Osteoblast (primary cell): Measurements from ENCODE around the gene PGBD5. TPM values are rescaled to one million over a fixed set of nuclear protein-coding genes. Genes with fewer than 3 reads are reported as not detected.

Experiments used
- DNase-seq: peaks from one replicate; pipeline ENCODE4 v3.0.0; 2011; ENCODE audit warnings: low spot score, mixed read lengths; ENCODE audit not compliant: insufficient read length; ENCODE audit errors: missing footprints
- H2AFZ ChIP-seq: 2 replicates; pipeline ENCODE4 v1.6.0; 2011; ENCODE audit warnings: mild to moderate bottlenecking, low read length
- H3K27ac ChIP-seq: 2 replicates; pipeline ENCODE4 v1.5.1; 2011; ENCODE audit warnings: mild to moderate bottlenecking, low read depth, low read length, moderate library complexity
- H3K27me3 ChIP-seq: 2 replicates; pipeline ENCODE4 v1.6.0; 2012; ENCODE audit warnings: mild to moderate bottlenecking, control low read depth, inconsistent platforms, low read length, moderate library complexity; ENCODE audit not compliant: insufficient read depth
- H3K36me3 ChIP-seq: 2 replicates; pipeline ENCODE4 v1.5.1; 2011; ENCODE audit warnings: mild to moderate bottlenecking, low read length, control low read depth, moderate library complexity; ENCODE audit not compliant: insufficient read depth
- H3K4me1 ChIP-seq: 2 replicates; pipeline ENCODE4 v1.5.1; 2011; ENCODE audit warnings: mild to moderate bottlenecking, low read length, control low read depth, moderate library complexity; ENCODE audit not compliant: insufficient read depth
- H3K4me2 ChIP-seq: 2 replicates; pipeline ENCODE4 v1.6.0; 2011; ENCODE audit warnings: mild to moderate bottlenecking, low read length; ENCODE audit not compliant: insufficient read depth
- H3K4me3 ChIP-seq: fragments of 200-600 bp; sonication (generic); 3 replicates; pipeline ENCODE4 v1.5.1; 2012; ENCODE audit warnings: mild to moderate bottlenecking, low read length, inconsistent platforms; ENCODE audit not compliant: insufficient read depth
- H3K79me2 ChIP-seq: 2 replicates; pipeline ENCODE4 v1.6.0; 2012; ENCODE audit warnings: mild to moderate bottlenecking, low read length, control low read depth, inconsistent platforms; ENCODE audit not compliant: insufficient read depth
- H3K9me3 ChIP-seq: 2 replicates; pipeline ENCODE4 v1.5.1; 2011; ENCODE audit warnings: low read depth, low read length, control low read depth
- H4K20me1 ChIP-seq: 2 replicates; pipeline ENCODE4 v1.6.0; 2012; ENCODE audit warnings: mild to moderate bottlenecking, low read length, control low read depth; ENCODE audit not compliant: insufficient read depth
- CTCF ChIP-seq: IDR thresholded peaks from 2 replicates; pipeline ENCODE4 v1.5.1; 2011; ENCODE audit warnings: mild to moderate bottlenecking, low read depth, low read length, moderate library complexity; ENCODE audit errors: extremely low read depth
- total RNA-seq: library from RNA; depleted of rRNA; stranded (reverse); fragments of >200 nt; gene quantifications from 2 replicates; pipeline ENCODE4 v1.2.3, GENCODE V29; 2012

The PGBD5 gene
- total RNA-seq, 1 donor: under 0.01 TPM

DNA sequence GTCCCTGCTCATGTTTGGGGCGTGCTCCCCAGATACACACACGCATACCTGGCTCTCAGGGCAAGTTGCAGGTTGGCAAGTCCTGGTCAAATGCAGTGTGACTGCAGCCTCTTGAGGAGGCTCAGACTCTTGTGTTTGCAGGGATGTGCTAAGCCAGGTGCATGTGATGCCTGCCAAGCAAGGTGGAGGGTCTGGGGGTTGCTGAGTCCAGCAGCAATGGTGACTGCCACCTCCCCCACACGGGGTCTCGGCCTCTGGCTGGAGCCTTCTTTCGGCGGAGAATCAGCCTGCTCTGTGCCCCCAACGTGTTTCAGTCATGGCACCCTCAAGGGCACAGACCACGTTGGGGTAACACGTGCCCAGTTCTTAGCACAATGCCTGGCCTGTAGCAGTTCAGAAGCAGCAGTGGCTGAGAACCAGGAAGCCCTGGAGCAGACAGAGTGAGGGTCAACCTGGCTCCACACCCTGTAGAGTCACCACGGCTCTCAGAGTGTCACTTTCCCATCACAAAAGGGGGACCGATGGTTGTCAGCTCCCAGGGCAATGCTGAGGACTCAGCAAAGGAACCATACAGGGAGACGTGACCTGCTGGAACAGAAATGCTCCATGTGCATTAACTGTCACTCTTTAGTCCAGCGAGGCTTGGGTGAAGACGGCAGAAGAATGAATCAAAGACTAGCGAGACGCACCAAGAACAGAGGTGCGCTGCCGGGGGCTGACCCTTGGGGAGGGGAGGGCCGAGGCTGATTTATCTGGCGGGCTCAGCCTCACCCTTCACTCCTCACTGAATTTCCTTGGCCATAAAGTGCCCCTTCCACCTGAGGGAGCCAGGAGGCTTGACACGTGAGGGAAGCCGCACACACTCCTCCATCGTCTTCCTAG lies 109.0 kb downstream of the PGBD5 start:
- H4K20me1 ChIP-seq: no peaks in the 10 kb centered on the region
- no peaks in the 10 kb centered on the region for H3K79me2 ChIP-seq

GRCh38 chr1:230315099-230315498 lies 111.0 kb downstream of the PGBD5 start:
- DNase-seq: no peak
- no peak for TF ChIP-seq CTCF
- H2AFZ ChIP-seq: no peak overlapping the region

More for the DNA sequence above, 109.0 kb downstream of the PGBD5 start:
- TF ChIP-seq CTCF: no peak
- Histone ChIP-seq H3K4me3 (no peak overlapping the region), H3K36me3 (no peaks in the 10 kb centered on the region), H3K9me3 (no peaks in the 10 kb centered on the region), H3K4me1 (no peaks in the 10 kb centered on the region), H2AFZ (no peak overlapping the region), H3K27ac (no peak overlapping the region), H3K27me3 (peaks cover 2% of the 10 kb centered on the region), H3K4me2 (no peak overlapping the region)
- DNase-seq: peak; percentile 49

GRCh38 chr1:230314142-230314470 lies 112.0 kb downstream of the PGBD5 start:
- Histone ChIP-seq H3K79me2 (no peaks in the 10 kb centered on the region), H3K4me1 (no peaks in the 10 kb centered on the region), H3K9me3 (no peaks in the 10 kb centered on the region), H4K20me1 (no peaks in the 10 kb centered on the region), H3K27me3 (peaks cover 2% of the 10 kb centered on the region), H2AFZ (no peak overlapping the region), H3K36me3 (no peaks in the 10 kb centered on the region), H3K4me2 (no peak overlapping the region), H3K4me3 (no peak overlapping the region), H3K27ac (no peak overlapping the region)
- peak; percentile 19 for DNase-seq
- no peak for TF ChIP-seq CTCF

More at GRCh38 chr1:230315099-230315498, 111.0 kb downstream of the PGBD5 start:
- no peaks in the 10 kb centered on the region for H4K20me1 ChIP-seq
- H3K36me3 ChIP-seq: no peaks in the 10 kb centered on the region
- no peaks in the 10 kb centered on the region for H3K9me3 ChIP-seq
- no peaks in the 10 kb centered on the region for H3K79me2 ChIP-seq
- no peak overlapping the region for H3K4me2 ChIP-seq
- H3K4me3 ChIP-seq: no peak overlapping the region
- H3K4me1 ChIP-seq: no peaks in the 10 kb centered on the region
- no peak overlapping the region for H3K27ac ChIP-seq
- H3K27me3 ChIP-seq: peaks cover 2% of the 10 kb centered on the region

GRCh38 chr1:230313453-230314141 lies 112.5 kb downstream of the PGBD5 start:
- Histone ChIP-seq H4K20me1 (no peaks in the 10 kb centered on the region), H3K4me1 (no peaks in the 10 kb centered on the region), H3K4me3 (no peak overlapping the region), H3K79me2 (no peaks in the 10 kb centered on the region), H3K27ac (no peak overlapping the region), H3K36me3 (no peaks in the 10 kb centered on the region), H3K4me2 (no peak overlapping the region), H2AFZ (no peak overlapping the region), H3K27me3 (peaks cover 2% of the 10 kb centered on the region), H3K9me3 (no peaks in the 10 kb centered on the region)
- no peak for TF ChIP-seq CTCF
- DNase-seq: no peak
